Left ventricle myocardium inferior (tissue), 1 donor: ENCODE data around the gene A2ML1. TPM values are rescaled to one million over a fixed set of nuclear protein-coding genes. Genes with fewer than 3 reads are reported as not detected.
"Not testable (repeated sequence)": the region's sequence is repeated elsewhere in the genome, so short reads cannot be mapped to it uniquely, and the experiment has no call there.

ENCODE experiments used
- DNase-seq: peaks from one replicate; pipeline ENCODE4 v3.0.0-alpha.2; 2020
- H3K27ac ChIP-seq: fragments of 200-600 bp; replicated peaks from 2 replicates; pipeline ENCODE4 v1.8.0; 2021
- H3K27me3 ChIP-seq: fragments of 200-600 bp; 2 replicates; pipeline ENCODE4 v1.8.0; 2021; ENCODE audit warnings: low read depth
- H3K36me3 ChIP-seq: fragments of 200-600 bp; 2 replicates; pipeline ENCODE4 v1.8.0; 2021
- H3K4me1 ChIP-seq: fragments of 200-600 bp; 2 replicates; pipeline ENCODE4 v1.8.0; 2021
- H3K4me3 ChIP-seq: fragments of 200-600 bp; 2 replicates; pipeline ENCODE4 v1.8.0; 2021; ENCODE audit warnings: mild to moderate bottlenecking, moderate library complexity
- H3K9me3 ChIP-seq: fragments of 200-600 bp; replicated peaks from 2 replicates; pipeline ENCODE4 v1.8.0; 2021
- CTCF ChIP-seq: fragments of 200-600 bp; IDR thresholded peaks from 2 replicates; pipeline ENCODE4 v1.8.0; 2021; ENCODE audit warnings: antibody characterized with exemption, mild to moderate bottlenecking, borderline replicate concordance
- intact Hi-C: fragments of 100-400 bp; cut with micrococcal nuclease; formaldehyde crosslinking; loops from one replicate; pipeline ENCODE4 v1.11.0; 2022
- total RNA-seq: library from RNA; stranded (reverse); fragmentation: NEBNext Ultra II Directional; extraction: Animal tissue kit (Norgen Biotek cat#: 25700); gene quantifications from one replicate; pipeline ENCODE4 v1.2.1, GENCODE V29; 2021
- donor health status: DM: no; HTN: yes; CAD: no; lungs with severe emphysema.

Gene A2ML1
- total RNA-seq, 1 donor from 2014 or later, result not detected

GRCh38 chr12:8796831-8797626, 25.4 kb upstream of the A2ML1 start:
- Histone ChIP-seq H3K9me3 (peaks cover 11% of the 10 kb centered on the region), H3K27ac (no peak overlapping the region), H3K36me3 (no peaks in the 10 kb centered on the region), H3K4me1 (no peaks in the 10 kb centered on the region), H3K27me3 (no peaks in the 10 kb centered on the region), H3K4me3 (no peak overlapping the region)
- no peak for TF ChIP-seq CTCF
- intact Hi-C loops, result no loop called here
- no peak for DNase-seq

- H3K4me1 ChIP-seq, H3K27ac ChIP-seq, H3K4me3 ChIP-seq, DNase-seq, H3K9me3 ChIP-seq, H3K36me3 ChIP-seq, H3K27me3 ChIP-seq, intact Hi-C loops: not testable (repeated sequence)
These were observed 21.2 kb upstream of the A2ML1 start for GRCh38 chr12:8801213-8801612.

DNA sequence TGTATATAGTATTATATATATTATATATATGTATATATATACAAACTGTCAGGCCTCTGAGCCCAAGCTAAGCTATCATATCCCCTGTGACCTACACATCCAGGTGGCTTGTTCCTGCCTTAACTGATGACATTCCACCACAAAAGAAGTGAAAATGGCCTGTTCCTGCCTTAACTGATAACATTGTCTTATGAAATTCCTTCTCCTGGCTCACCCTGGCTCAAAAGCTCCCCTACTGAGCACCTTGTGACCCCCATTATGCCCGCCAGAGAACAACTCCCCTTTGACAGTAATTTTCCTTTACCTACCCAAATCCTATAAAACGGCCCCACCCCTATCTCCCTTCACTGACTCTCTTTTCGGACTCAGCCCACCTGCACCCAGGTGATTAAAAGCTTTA, 17.6 kb upstream of the A2ML1 start:
- H3K9me3 ChIP-seq, H3K36me3 ChIP-seq, intact Hi-C loops, H3K4me1 ChIP-seq, H3K27me3 ChIP-seq, H3K4me3 ChIP-seq, H3K27ac ChIP-seq, DNase-seq: not testable (repeated sequence)

DNA sequence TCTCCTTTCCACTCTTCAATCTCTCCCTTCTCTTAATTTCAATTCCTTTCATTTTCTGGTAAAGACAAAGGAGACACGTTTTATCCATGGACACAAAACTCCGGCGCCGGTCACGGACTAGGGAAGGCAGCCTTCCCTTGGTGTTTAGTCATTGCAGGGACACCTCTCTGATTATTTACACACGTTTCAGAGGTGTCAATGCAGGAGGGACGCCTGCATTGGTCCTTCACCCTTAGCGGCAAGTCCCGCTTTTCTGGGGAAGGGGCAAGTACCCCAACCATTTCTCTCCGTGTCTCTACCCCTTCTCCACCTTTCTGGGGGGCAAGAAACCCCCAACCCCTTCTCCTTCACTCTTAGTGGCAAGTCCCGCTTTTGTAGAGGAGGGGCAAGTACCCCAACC, 16.9 kb upstream of the A2ML1 start:
- H3K27ac ChIP-seq, H3K27me3 ChIP-seq, intact Hi-C loops, H3K9me3 ChIP-seq, H3K4me1 ChIP-seq, H3K4me3 ChIP-seq, H3K36me3 ChIP-seq, DNase-seq: not testable (repeated sequence)

GRCh38 chr12:8807084-8807483, 15.3 kb upstream of the A2ML1 start:
- intact Hi-C loops, H3K27ac ChIP-seq, H3K36me3 ChIP-seq, DNase-seq, H3K4me1 ChIP-seq, H3K9me3 ChIP-seq, H3K4me3 ChIP-seq, H3K27me3 ChIP-seq: not testable (repeated sequence)

- H3K27me3 ChIP-seq, H3K27ac ChIP-seq, H3K4me3 ChIP-seq, H3K9me3 ChIP-seq, intact Hi-C loops, DNase-seq, H3K36me3 ChIP-seq, H3K4me1 ChIP-seq: not testable (repeated sequence)
These were observed 12.3 kb upstream of the A2ML1 start for GRCh38 chr12:8810112-8810511.

- no peak for DNase-seq
- Histone ChIP-seq H3K4me1 (no peaks in the 10 kb centered on the region), H3K9me3 (no peaks in the 10 kb centered on the region), H3K4me3 (no peak overlapping the region), H3K27ac (no peak overlapping the region), H3K36me3 (no peaks in the 10 kb centered on the region), H3K27me3 (no peaks in the 10 kb centered on the region)
- TF ChIP-seq CTCF, result no peak
- intact Hi-C loops, result no loop called here
These were observed 8.7 kb upstream of the A2ML1 start for GRCh38 chr12:8813572-8814357.

DNA sequence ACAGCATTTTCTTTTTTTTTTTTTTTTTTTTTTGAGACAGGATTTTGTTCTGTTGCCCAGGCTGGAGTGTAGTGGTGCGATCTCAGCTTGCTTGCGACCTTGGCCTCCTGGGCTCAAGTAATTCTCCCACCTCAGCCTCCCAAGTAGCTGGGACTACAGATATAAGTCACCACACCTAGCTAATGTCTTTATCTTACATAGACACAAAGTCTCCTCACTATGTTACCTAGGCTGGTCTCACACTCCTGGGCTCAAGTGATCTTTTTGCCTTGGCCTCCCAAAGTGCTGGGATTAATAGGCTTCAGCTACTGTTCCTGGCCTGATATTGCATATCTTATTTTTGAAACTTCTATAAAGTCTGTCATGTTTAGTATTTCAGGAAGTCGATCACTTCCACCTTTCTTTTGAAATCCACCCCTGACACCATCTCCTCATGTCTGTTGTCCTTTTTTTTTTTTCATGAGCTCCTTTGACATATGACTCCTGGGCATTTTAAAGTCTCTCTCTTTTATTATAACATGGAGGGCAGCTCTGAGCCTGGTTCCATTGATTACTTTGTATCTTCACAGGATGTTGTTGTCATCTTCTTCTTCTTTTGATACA, 5.9 kb upstream of the A2ML1 start:
- intact Hi-C loops, result no loop called here
- Histone ChIP-seq H3K4me1 (no peaks in the 10 kb centered on the region), H3K9me3 (no peaks in the 10 kb centered on the region), H3K4me3 (no peak overlapping the region), H3K36me3 (no peaks in the 10 kb centered on the region), H3K27ac (no peak overlapping the region), H3K27me3 (no peaks in the 10 kb centered on the region)
- DNase-seq, result no peak
- TF ChIP-seq CTCF, result no peak
